Stimulated activated CD8-positive, alpha-beta memory T cell treated with anti-CD3 and anti-CD28 coated beads, Interleukin-15, amount 100 ng/mL, for 24 hours (primary cell): ENCODE results near the gene CREB5.

Experiments
- DNase-seq: peaks from one replicate; pipeline ENCODE4 v3.0.0-alpha.2; 2020; ENCODE audit warnings: low read depth

Gene CREB5

DNA sequence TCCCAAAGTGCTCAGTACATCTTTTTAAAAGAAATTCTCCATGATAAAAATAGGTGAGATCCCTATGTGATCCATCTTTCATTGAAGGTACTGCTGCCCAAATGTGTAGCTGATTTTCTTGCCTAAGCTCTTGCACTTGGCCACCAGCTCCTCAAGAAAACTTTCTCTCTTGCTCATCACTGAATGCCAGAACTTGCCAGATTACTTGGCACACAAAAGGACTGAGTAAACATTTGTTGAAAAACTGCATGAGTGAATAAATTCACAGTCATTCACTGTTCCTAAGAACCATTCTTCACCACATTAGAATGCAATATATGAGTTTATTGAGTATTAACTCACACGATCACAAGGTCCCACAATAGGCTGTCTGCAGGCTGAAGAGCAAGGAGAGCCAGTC lies 445.9 kb downstream of the CREB5 start:
- DNase-seq, result no peak

- no peak for DNase-seq
Measured at GRCh38 chr7:28858895-28859294, 446.6 kb downstream of the CREB5 start.

- DNase-seq, result no peak
Measured at GRCh38 chr7:28861825-28862224, 449.5 kb downstream of the CREB5 start.

GRCh38 chr7:28862595-28863272 lies 450.4 kb downstream of the CREB5 start:
- no peak for DNase-seq

GRCh38 chr7:28865601-28866144 lies 453.4 kb downstream of the CREB5 start:
- DNase-seq, result no peak

- DNase-seq, result no peak
Measured at GRCh38 chr7:28868712-28869111, 456.4 kb downstream of the CREB5 start.

- no peak for DNase-seq
Measured at GRCh38 chr7:28871077-28871476, 458.8 kb downstream of the CREB5 start.

DNA sequence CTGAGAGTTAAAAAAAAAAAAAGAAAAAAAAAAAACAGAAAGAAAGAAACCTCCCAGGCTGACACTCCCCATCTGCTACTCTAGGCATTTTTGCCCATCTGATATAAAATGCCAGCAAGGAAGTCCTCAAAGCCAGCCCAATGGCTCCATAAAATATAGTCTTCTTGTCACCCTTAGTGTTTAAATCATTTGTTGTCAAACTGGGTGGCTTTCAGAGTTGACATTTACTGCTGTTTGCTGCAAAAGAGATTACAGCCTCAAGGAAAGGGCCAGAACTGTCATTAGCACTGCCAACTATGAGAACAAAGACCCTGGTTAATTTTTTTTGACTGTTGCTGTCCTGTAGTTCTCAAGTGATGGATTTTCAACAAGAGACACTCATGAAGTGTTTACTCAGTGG lies 459.3 kb downstream of the CREB5 start:
- no peak for DNase-seq

DNA sequence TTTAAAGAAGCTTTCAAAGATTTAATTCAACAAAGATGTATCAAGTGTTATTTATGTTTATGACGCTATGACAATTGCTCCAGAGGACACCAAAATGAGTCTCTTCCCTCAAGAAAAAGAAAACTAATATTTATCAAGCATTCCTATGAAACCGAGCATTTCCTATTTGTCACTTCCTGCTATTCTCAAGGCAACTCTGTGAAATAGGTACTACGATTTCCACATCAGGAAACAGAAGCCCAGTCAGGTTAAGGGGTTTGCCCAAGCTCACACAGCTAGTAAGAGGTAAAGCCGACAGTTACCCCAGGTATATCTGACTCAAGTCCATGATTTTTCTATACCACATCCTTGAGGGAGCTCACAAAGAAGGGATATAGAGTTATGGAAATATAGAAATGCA lies 459.9 kb downstream of the CREB5 start:
- no peak for DNase-seq

DNA sequence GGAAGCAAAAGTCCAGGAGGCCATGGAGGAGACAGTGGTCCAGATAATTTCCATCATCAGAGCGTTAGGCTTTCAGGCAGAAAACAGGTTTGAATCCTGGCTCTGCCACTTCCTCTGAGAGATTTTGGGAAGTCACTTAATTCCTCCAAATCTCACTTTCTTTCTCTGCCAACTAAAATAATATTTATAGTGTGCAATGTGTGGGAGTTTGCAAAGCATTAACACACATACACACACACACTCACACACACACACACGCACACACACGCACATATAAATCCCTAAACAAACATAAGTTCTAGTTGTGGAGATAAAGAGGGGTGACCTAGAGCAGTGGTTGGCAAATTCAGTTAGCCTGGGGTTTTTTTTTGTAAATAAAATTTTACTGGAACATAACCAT lies 461.0 kb downstream of the CREB5 start:
- DNase-seq, result no peak

GRCh38 chr7:28874001-28874400 lies 461.7 kb downstream of the CREB5 start:
- no peak for DNase-seq
